Stimulated activated naive CD8-positive, alpha-beta T cell treated with anti-CD3 and anti-CD28 coated beads, Interleukin-15, Interleukin-2, amounts not matched to agents 100 ng/mL and 50 ng/mL, for 24 hours (primary cell): ENCODE data around the gene TMSB10.
"Not testable (repeated sequence)": the region's sequence is repeated elsewhere in the genome, so short reads cannot be mapped to it uniquely, and the experiment has no call there.

Experiments used
- H3K27ac Mint-ChIP-seq: one replicate; pipeline ENCODE4 v1.8.0; 2021; ENCODE audit warnings: mild to moderate bottlenecking, mixed read lengths
- H3K27me3 Mint-ChIP-seq: one replicate; pipeline ENCODE4 v1.8.0; 2021; ENCODE audit warnings: mixed read lengths
- H3K36me3 Mint-ChIP-seq: one replicate; pipeline ENCODE4 v1.8.0; 2021; ENCODE audit warnings: low read depth, mixed read lengths
- H3K4me1 Mint-ChIP-seq: one replicate; pipeline ENCODE4 v1.8.0; 2021; ENCODE audit warnings: low read depth, mixed read lengths
- H3K4me3 Mint-ChIP-seq: one replicate; pipeline ENCODE4 v1.8.0; 2021; ENCODE audit warnings: mild to moderate bottlenecking, mixed read lengths
- H3K9me3 Mint-ChIP-seq: one replicate; pipeline ENCODE4 v1.8.0; 2021; ENCODE audit warnings: mixed read lengths

The TMSB10 gene

GRCh38 chr2:84925724-84926376 is 20.4 kb downstream of the TMSB10 start:
- H3K4me3 Mint-ChIP-seq: peak overlapping the region; percentile 95
- no peaks in the 10 kb centered on the region for H3K36me3 Mint-ChIP-seq
- no peaks in the 10 kb centered on the region for H3K9me3 Mint-ChIP-seq
- H3K4me1 Mint-ChIP-seq: peaks cover 56% of the 10 kb centered on the region
- H3K27me3 Mint-ChIP-seq: no peaks in the 10 kb centered on the region
- H3K27ac Mint-ChIP-seq: peak overlapping the region; percentile 96

DNA sequence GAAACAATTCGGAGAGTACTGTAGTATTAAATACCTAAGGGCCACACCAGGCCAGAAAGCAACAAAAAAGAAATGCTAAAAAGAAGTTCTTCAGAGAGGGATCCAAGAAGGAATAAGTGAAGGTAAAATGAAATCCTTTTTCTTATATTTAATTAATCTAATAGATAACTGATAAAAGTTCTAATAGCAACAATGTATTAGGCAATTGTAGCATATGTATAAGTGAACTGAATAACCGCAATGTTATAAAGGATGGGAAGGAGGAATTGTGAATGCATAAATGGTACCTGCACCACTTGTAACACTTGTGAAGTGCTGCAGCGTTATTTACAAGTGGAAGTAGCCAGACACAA is 21.8 kb downstream of the TMSB10 start:
- Mint-ChIP-seq H3K9me3 (no peaks in the 10 kb centered on the region), H3K4me1 (peaks cover 66% of the 10 kb centered on the region), H3K36me3 (no peaks in the 10 kb centered on the region), H3K4me3 (peak overlapping the region; percentile 95), H3K27ac (peak overlapping the region; percentile 96), H3K27me3 (no peaks in the 10 kb centered on the region)

GRCh38 chr2:84931384-84931821 is 25.9 kb downstream of the TMSB10 start:
- H3K27me3 Mint-ChIP-seq: no peaks in the 10 kb centered on the region
- H3K4me3 Mint-ChIP-seq: no peak overlapping the region
- no peak overlapping the region for H3K27ac Mint-ChIP-seq
- no peaks in the 10 kb centered on the region for H3K9me3 Mint-ChIP-seq
- peaks cover 44% of the 10 kb centered on the region for H3K4me1 Mint-ChIP-seq
- no peaks in the 10 kb centered on the region for H3K36me3 Mint-ChIP-seq

DNA sequence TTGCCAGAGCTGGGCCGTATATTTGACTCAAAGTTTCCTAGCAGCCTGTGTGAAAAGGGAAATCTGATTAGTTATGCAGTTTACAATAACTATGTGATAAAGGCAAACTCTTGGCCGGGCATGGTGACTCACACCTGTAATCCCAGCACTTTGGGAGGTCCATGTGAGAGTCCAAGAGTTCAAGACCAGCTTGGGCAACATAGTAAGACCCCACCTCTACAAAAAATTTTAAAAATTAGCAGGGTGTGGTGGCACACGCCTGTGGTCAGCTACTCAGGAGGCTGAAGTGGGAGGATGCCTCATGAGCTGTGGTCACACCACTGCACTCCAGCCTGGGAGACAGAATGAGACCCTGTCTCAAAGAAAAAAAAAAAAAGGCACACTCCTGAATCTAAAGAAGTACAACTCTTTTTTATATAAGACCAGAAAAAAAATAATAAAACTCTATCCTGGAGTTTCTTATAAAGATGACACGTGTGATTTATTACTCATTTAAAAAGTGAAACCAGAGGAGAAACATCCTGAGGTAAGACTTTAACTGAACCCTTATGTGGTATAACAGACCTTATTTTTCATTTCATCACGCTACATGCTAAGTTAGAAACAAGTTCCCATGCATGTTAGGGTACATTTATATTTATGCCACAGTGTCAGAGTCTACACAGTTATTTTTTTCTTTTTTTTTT is 32.9 kb downstream of the TMSB10 start:
- Mint-ChIP-seq H3K36me3 (peaks cover 4% of the 10 kb centered on the region), H3K4me1 (peaks cover 71% of the 10 kb centered on the region), H3K9me3 (no peaks in the 10 kb centered on the region), H3K4me3 (peak overlapping the region; percentile 76), H3K27ac (peak overlapping the region; percentile 100), H3K27me3 (no peaks in the 10 kb centered on the region)

GRCh38 chr2:84939426-84940087 is 34.1 kb downstream of the TMSB10 start:
- H3K27me3 Mint-ChIP-seq: no peaks in the 10 kb centered on the region
- no peaks in the 10 kb centered on the region for H3K9me3 Mint-ChIP-seq
- peak overlapping the region; percentile 76 for H3K4me3 Mint-ChIP-seq
- H3K27ac Mint-ChIP-seq: peak overlapping the region; percentile 100
- peaks cover 4% of the 10 kb centered on the region for H3K36me3 Mint-ChIP-seq
- H3K4me1 Mint-ChIP-seq: peaks cover 83% of the 10 kb centered on the region

GRCh38 chr2:84940088-84940470 is 34.6 kb downstream of the TMSB10 start:
- H3K27ac Mint-ChIP-seq: peak overlapping the region; percentile 100
- peaks cover 88% of the 10 kb centered on the region for H3K4me1 Mint-ChIP-seq
- peaks cover 8% of the 10 kb centered on the region for H3K36me3 Mint-ChIP-seq
- H3K9me3 Mint-ChIP-seq: no peaks in the 10 kb centered on the region
- peak overlapping the region; percentile 76 for H3K4me3 Mint-ChIP-seq
- no peaks in the 10 kb centered on the region for H3K27me3 Mint-ChIP-seq

GRCh38 chr2:84940831-84941412 is 35.5 kb downstream of the TMSB10 start:
- no peak overlapping the region for H3K4me3 Mint-ChIP-seq
- peaks cover 92% of the 10 kb centered on the region for H3K4me1 Mint-ChIP-seq
- peaks cover 10% of the 10 kb centered on the region for H3K36me3 Mint-ChIP-seq
- H3K27me3 Mint-ChIP-seq: no peaks in the 10 kb centered on the region
- no peaks in the 10 kb centered on the region for H3K9me3 Mint-ChIP-seq
- peak overlapping the region; percentile 40 for H3K27ac Mint-ChIP-seq

DNA sequence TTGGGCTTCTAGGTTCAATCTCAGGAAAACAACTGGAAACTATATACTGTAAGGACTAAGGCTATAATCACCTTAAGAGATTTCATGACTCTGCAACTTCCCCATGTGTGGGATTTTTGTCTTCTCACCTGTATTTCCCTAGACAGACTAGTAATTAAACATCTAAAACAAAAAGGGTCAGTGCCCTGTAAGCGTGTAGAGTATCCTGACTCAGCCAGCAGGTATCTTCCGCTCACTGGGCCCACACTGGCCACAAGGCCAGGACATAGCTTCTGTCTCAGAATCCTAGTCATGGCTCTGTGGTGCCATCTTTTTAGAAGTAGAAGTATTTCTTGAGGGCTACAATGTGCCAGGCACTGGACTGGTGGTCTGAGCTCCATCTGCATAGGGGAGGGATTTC is 36.7 kb downstream of the TMSB10 start:
- Mint-ChIP-seq H3K4me3 (no peak overlapping the region), H3K4me1 (peaks cover 91% of the 10 kb centered on the region), H3K27me3 (no peaks in the 10 kb centered on the region), H3K36me3 (peaks cover 10% of the 10 kb centered on the region), H3K27ac (peak overlapping the region; percentile 95), H3K9me3 (no peaks in the 10 kb centered on the region)

GRCh38 chr2:84942964-84943421 is 37.5 kb downstream of the TMSB10 start:
- peak overlapping the region; percentile 65 for H3K4me3 Mint-ChIP-seq
- H3K27me3 Mint-ChIP-seq: no peaks in the 10 kb centered on the region
- peak overlapping the region; percentile 95 for H3K27ac Mint-ChIP-seq
- H3K4me1 Mint-ChIP-seq: peaks cover 90% of the 10 kb centered on the region
- H3K9me3 Mint-ChIP-seq: no peaks in the 10 kb centered on the region
- H3K36me3 Mint-ChIP-seq: peaks cover 10% of the 10 kb centered on the region

GRCh38 chr2:84944295-84944909 is 38.9 kb downstream of the TMSB10 start:
- H3K4me3 Mint-ChIP-seq: peak overlapping the region; percentile 67
- H3K9me3 Mint-ChIP-seq: no peaks in the 10 kb centered on the region
- H3K36me3 Mint-ChIP-seq: peaks cover 10% of the 10 kb centered on the region
- peaks cover 76% of the 10 kb centered on the region for H3K4me1 Mint-ChIP-seq
- H3K27me3 Mint-ChIP-seq: no peaks in the 10 kb centered on the region
- peak overlapping the region; percentile 99 for H3K27ac Mint-ChIP-seq

- not testable (repeated sequence) for H3K9me3 Mint-ChIP-seq, H3K27me3 Mint-ChIP-seq
- Mint-ChIP-seq H3K27ac (peak overlapping the region; percentile 99), H3K36me3 (peaks cover 10% of the 10 kb centered on the region), H3K4me3 (peak overlapping the region; percentile 67), H3K4me1 (peaks cover 64% of the 10 kb centered on the region)
Measured at GRCh38 chr2:84945838-84946203, 40.4 kb downstream of the TMSB10 start.

DNA sequence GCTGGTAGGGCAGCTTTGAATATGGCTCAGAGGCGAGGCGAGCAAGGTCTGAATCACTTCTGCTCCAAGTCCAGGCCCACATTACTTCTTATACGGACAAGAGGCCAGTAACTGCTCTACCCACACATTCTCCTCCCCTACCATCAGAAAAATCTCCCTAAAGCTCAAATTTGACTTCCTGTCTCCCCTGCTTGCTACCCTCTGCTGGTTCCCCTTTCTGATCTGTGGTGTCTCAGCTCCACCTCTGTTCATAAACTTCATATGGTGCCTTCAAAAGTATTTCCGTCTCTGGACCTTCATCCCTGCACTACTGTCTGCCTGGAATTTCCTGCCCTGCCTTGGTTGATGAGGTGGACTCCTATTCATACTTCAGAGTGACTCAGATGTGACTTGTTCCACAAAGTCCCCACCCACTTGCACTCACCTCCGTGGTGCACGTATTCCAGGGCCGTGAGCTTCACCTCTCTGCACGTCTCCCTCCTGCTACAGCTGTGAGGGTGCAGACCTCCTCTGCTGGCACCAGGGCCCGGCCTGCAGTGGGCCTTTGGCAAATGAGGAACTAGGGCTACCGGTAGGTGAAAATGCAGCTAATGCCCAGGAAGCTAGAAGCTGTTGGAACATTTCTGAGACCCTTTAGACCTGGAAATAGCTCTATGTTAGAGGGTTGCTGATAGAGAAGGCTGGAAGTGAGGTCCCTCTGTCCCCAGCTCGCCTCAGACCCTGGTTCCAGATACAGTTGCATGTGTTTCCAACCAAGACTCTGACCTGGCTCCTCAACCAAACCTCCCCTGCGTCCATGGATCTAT is 41.0 kb downstream of the TMSB10 start:
- H3K27ac Mint-ChIP-seq: peak overlapping the region; percentile 99
- peaks cover 10% of the 10 kb centered on the region for H3K36me3 Mint-ChIP-seq
- H3K27me3 Mint-ChIP-seq: no peaks in the 10 kb centered on the region
- H3K4me3 Mint-ChIP-seq: peak overlapping the region; percentile 76
- H3K9me3 Mint-ChIP-seq: no peaks in the 10 kb centered on the region
- H3K4me1 Mint-ChIP-seq: peaks cover 58% of the 10 kb centered on the region

DNA sequence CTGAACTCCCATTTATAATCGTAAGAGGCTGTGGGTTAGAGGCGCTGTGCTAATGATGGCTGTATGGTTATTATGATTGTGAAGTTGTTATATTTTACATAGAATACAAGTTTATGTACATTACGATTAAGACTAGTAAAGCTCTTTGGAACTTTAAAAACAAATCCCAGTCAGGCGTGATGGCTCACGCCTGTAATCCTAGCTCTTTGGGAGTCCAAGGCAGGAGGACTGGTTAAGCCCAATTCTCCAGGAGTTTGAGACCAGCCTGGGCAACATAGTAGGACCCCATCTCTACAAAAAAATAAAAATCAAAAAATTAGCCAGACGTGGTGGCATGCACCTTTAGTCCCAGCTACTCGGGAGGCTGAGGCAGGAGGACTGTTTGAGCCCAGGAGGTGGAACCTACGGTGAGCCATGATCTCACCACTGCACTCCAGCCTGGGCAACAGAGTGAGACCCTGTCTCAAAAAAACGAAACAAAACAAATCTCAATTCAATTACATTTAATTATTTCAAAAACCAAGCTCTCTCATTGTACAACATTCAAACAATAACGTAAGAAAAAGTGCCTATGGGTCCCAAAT is 41.6 kb downstream of the TMSB10 start:
- Mint-ChIP-seq H3K4me3 (peak overlapping the region; percentile 76), H3K4me1 (peaks cover 52% of the 10 kb centered on the region), H3K27ac (peak overlapping the region; percentile 99), H3K36me3 (peaks cover 10% of the 10 kb centered on the region), H3K27me3 (no peaks in the 10 kb centered on the region), H3K9me3 (no peaks in the 10 kb centered on the region)

GRCh38 chr2:84953535-84953934 is 48.1 kb downstream of the TMSB10 start:
- no peak overlapping the region for H3K27ac Mint-ChIP-seq
- H3K9me3 Mint-ChIP-seq: no peaks in the 10 kb centered on the region
- no peaks in the 10 kb centered on the region for H3K27me3 Mint-ChIP-seq
- no peak overlapping the region for H3K4me3 Mint-ChIP-seq
- H3K36me3 Mint-ChIP-seq: no peaks in the 10 kb centered on the region
- H3K4me1 Mint-ChIP-seq: peaks cover 9% of the 10 kb centered on the region
